Measurements from ENCODE around the gene DRAM1.
"Not testable (repeated sequence)": the region's sequence is repeated elsewhere in the genome, so short reads cannot be mapped to it uniquely, and the experiment has no call there.

The DRAM1 gene

DNA sequence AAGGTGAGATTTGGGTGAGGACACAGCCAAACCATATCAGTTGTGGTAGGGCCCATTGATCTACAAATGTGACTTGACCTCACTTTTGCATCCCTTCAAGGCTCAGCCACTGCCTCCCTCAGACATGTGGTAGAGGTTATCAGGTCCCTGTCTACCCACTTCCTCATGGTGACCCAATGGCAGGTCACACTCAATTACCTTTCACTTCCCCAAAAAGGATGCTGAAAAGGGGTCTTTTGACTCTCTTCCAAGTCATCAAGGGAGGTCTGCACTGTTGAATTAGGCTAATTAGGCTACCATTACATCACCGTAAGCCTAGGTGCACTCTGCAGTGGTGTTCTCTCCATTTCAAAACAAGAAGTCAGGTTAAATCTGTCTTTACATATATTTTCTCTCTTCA lies 22.6 kb upstream of the DRAM1 start:
- Mint-ChIP-seq H3K4me1 (peaks cover 30% of the 10 kb centered on the region), H3K27ac (peak overlapping the region; percentile 70), H3K4me3 (peak overlapping the region; percentile 10), H3K9me3 (no peaks in the 10 kb centered on the region), H3K36me3 (no peaks in the 10 kb centered on the region), H3K27me3 (no peaks in the 10 kb centered on the region)
- peak; percentile 91 for ATAC-seq

DNA sequence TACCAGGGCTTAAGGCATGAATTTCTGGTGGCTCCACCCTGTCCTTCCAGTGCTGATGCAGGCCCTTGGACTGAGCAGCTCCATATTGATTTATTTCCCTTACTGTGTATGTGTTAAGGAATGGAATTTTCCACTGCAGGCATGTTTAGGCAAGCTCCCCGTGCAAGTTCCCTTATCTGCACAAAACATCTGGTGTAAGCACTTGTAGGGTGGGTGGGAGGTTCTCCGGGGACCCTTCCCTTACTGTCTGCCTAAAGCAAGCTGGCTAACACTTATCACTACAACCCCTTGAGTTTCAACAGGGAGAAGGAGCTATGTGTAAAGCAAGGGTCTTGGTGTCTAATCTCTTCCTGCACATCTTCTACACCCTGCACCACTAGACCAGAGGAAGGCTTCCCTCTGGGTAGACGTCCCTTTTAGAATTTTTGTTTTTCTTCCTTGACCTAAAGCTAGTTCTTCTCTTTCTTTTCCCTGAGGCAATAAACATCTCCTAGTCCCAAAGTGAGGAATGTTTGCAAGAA lies 22.0 kb upstream of the DRAM1 start:
- no peak overlapping the region for H3K4me3 Mint-ChIP-seq
- H3K36me3 Mint-ChIP-seq = no peaks in the 10 kb centered on the region
- H3K27ac Mint-ChIP-seq = peak overlapping the region; percentile 70
- peaks cover 30% of the 10 kb centered on the region for H3K4me1 Mint-ChIP-seq
- no peaks in the 10 kb centered on the region for H3K9me3 Mint-ChIP-seq
- no peak for ATAC-seq
- H3K27me3 Mint-ChIP-seq = no peaks in the 10 kb centered on the region

DNA sequence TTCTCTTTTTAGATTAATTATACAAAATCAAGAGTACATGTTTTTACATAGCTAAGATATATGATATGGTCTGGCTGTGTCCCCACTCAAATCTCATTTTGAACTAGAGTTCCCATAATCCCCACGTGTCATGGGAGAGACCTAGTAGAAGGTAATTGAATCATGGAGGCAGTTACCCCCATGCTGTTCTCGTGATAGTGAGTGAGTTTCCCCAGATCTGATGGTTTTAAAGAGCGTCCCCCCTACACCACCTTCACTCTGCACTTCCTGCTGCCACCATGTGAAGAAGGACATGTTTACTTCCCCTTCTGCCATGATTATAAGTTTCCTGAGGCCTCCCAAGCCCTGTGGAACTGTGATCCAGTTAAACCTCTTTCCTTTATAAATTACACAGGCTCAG lies 21.4 kb upstream of the DRAM1 start:
- H3K27me3 Mint-ChIP-seq = no peaks in the 10 kb centered on the region
- no peak overlapping the region for H3K4me3 Mint-ChIP-seq
- H3K4me1 Mint-ChIP-seq = peaks cover 35% of the 10 kb centered on the region
- no peaks in the 10 kb centered on the region for H3K9me3 Mint-ChIP-seq
- peak overlapping the region; percentile 70 for H3K27ac Mint-ChIP-seq
- no peaks in the 10 kb centered on the region for H3K36me3 Mint-ChIP-seq
- ATAC-seq = no peak

DNA sequence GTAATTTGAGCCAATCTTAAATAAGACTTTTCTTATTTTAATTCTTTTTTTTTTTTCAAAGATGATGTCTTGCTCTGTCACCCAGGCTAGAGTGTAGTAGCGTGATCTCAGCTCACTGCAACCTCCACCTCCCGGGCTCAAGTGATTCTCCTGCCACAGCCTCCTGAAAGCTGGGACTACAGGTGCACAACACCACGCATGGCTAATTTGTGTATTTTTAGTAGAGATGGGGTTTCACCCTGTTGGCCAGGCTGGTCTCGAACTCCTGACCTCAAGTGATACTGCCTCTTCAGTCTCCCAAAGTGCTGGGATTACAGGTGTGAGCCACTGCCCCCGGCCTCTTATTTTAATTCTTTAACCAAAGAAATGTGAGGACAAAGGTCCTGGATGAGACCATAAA lies 20.8 kb upstream of the DRAM1 start:
- not testable (repeated sequence) for H3K36me3 Mint-ChIP-seq, H3K27me3 Mint-ChIP-seq, H3K4me3 Mint-ChIP-seq, ATAC-seq, H3K27ac Mint-ChIP-seq, H3K9me3 Mint-ChIP-seq
- H3K4me1 Mint-ChIP-seq = peaks cover 35% of the 10 kb centered on the region

DNA sequence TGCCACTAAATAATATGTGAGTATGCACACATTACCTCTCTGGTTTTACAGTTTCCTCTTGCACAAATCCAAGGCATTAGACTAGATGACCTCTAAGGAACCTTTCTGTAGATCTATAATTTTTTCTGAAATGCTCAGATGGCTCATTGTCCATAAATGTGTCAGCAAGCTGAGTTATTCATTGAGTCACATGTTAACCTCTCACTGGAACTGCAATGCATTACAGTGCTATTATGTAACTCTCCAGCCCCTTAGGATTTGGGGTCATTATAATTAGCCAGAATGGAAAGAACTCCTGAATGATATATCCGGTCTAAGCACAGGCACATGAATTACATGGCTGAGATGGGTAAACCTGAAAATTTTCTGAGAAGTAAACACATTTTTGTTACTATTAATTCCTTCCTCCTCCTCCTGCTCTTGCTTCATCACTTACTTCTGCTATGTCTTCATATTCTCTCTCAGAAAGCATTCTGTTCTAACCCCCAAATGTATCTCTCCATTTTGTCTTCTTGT lies 20.3 kb upstream of the DRAM1 start:
- Mint-ChIP-seq H3K9me3 (no peaks in the 10 kb centered on the region), H3K4me1 (peaks cover 35% of the 10 kb centered on the region), H3K27ac (no peak overlapping the region), H3K27me3 (no peaks in the 10 kb centered on the region), H3K36me3 (no peaks in the 10 kb centered on the region), H3K4me3 (no peak overlapping the region)
- ATAC-seq = no peak

DNA sequence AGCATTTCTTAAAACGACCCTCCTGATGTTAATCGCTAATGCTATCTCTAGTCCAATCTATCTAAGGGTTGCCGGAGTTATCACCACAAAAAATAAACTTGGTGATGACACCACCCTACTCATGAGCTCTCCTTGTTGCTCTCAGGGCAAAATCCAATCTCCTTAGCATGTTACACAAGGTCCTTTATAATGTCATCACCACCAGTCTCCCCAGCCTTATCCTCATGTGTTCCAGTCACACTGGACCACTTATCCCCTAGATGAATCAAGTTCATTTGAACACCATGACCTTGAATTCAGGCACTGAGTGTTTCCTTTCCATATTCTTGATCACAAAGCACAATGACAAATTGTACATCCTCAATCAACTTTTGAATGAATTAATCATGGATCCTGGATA lies 19.0 kb upstream of the DRAM1 start:
- Mint-ChIP-seq H3K9me3 (no peaks in the 10 kb centered on the region), H3K27ac (no peak overlapping the region), H3K4me1 (peaks cover 35% of the 10 kb centered on the region)

DNA sequence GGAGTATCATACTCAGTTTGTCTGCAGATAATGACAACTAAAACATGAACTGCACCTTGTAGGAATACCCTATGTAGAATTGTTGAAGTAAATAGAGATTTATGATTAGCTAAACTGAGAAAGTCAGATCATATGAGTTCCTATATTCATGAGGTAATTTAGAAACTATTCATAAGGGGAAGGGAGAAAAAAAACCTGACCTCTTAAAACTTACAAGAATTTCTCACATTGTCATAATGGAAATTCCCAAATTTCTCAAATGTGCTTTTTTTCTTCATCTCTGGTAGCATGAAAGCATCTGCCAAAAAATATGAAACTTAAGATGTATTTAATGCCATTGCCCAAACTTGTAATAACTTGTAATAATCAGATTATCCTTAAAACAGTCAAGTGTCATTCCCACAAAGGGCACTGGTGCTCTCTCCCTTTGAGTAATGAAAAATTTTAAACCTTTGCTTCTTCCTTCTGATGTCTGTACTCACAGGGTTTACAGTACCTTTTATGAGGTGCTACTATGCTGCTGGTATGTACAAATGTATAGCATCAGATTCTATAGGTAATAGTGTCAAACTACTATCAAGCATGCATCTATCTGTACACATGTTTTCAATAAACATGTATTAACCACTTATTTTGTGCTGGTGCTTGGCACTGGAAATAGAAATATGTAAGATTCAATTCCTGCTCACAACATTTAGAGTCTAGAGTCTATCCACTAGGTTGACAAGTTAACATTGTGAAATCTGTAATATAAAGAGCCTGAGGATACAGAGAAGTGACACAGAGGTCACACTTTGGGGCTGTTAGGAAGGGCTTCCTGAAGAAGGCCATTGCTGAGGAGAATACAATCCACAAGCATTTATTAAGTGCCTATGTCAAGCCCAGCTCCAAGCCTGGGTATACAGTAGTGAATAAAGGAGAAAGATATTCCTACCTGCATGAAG lies 17.4 kb upstream of the DRAM1 start:
- peak; percentile 69 for ATAC-seq
- no peaks in the 10 kb centered on the region for H3K36me3 Mint-ChIP-seq
- H3K4me1 Mint-ChIP-seq = peaks cover 26% of the 10 kb centered on the region
- H3K4me3 Mint-ChIP-seq = no peak overlapping the region
- no peak overlapping the region for H3K27ac Mint-ChIP-seq
- H3K27me3 Mint-ChIP-seq = no peaks in the 10 kb centered on the region
- H3K9me3 Mint-ChIP-seq = peaks cover 1% of the 10 kb centered on the region

More for the DNA sequence above, 19.0 kb upstream of the DRAM1 start:
- H3K27me3 Mint-ChIP-seq = no peaks in the 10 kb centered on the region
- H3K36me3 Mint-ChIP-seq = no peaks in the 10 kb centered on the region
- no peak for ATAC-seq
- H3K4me3 Mint-ChIP-seq = no peak overlapping the region

DNA sequence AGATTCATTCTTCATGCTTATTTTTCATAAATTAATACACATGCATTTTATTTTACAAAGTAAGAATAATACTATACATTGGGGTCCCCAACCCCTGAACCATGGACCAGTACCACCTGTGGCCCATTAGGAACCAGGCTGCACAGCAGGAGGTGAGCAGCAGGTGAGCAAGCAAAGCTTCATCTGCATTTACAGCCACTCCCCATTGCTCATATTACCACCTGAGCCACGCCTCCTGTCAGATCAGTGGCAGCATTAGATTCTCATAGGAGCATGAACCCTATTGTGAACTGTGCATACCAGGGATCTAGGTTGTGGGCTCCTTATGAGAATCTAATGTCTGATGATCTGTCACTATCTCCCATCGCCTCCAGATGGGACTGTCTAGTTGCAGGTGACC lies 15.7 kb upstream of the DRAM1 start:
- H3K9me3 Mint-ChIP-seq, H3K36me3 Mint-ChIP-seq, H3K4me3 Mint-ChIP-seq, H3K27me3 Mint-ChIP-seq, H3K27ac Mint-ChIP-seq, ATAC-seq: not testable (repeated sequence)
- peaks cover 12% of the 10 kb centered on the region for H3K4me1 Mint-ChIP-seq

DNA sequence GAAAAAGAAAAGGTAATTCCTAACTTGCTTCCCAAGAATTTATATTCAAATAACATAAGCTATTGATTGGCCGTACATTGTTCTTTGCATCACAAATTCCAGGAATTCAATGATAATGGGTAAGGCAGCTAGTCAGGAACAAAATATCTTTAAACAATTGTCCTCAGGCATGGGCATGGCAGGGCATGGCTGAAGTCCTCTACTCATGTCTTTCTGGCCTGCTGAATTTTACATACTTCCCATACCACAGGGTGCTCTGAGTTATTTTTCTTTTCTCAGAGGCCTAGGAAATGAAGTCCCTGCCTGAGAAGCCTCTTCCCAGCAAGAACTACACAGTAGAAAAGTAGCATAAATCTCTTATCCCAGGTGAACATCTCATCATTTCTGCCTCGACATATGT lies 15.1 kb upstream of the DRAM1 start:
- H3K4me3 Mint-ChIP-seq = no peak overlapping the region
- H3K27ac Mint-ChIP-seq = no peak overlapping the region
- no peak for ATAC-seq
- no peaks in the 10 kb centered on the region for H3K27me3 Mint-ChIP-seq
- H3K9me3 Mint-ChIP-seq = peaks cover 4% of the 10 kb centered on the region
- no peaks in the 10 kb centered on the region for H3K36me3 Mint-ChIP-seq
- H3K4me1 Mint-ChIP-seq = peaks cover 12% of the 10 kb centered on the region

DNA sequence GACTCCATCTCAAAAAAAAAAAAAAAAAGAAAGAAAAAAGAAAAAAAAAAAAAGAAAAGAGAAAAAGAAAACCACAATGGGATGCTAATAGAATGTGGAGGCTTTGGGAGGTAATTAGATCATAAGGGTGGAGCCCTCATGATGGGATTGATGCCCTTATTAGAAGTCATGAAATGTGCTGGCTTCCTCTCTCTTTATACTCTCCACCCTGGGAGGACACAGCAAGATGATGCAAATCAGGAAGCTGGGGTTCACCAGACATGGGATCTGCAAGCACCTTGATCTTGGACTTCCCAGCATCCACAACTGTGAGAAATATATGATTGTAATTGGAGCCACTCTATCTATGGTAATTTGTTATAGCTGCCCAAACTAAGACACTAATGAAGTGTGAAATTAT lies 13.4 kb upstream of the DRAM1 start:
- Mint-ChIP-seq H3K4me3 (no peak overlapping the region), H3K4me1 (peaks cover 12% of the 10 kb centered on the region), H3K9me3 (peaks cover 4% of the 10 kb centered on the region), H3K27ac (no peak overlapping the region), H3K27me3 (no peaks in the 10 kb centered on the region), H3K36me3 (no peaks in the 10 kb centered on the region)
- ATAC-seq = no peak

DNA sequence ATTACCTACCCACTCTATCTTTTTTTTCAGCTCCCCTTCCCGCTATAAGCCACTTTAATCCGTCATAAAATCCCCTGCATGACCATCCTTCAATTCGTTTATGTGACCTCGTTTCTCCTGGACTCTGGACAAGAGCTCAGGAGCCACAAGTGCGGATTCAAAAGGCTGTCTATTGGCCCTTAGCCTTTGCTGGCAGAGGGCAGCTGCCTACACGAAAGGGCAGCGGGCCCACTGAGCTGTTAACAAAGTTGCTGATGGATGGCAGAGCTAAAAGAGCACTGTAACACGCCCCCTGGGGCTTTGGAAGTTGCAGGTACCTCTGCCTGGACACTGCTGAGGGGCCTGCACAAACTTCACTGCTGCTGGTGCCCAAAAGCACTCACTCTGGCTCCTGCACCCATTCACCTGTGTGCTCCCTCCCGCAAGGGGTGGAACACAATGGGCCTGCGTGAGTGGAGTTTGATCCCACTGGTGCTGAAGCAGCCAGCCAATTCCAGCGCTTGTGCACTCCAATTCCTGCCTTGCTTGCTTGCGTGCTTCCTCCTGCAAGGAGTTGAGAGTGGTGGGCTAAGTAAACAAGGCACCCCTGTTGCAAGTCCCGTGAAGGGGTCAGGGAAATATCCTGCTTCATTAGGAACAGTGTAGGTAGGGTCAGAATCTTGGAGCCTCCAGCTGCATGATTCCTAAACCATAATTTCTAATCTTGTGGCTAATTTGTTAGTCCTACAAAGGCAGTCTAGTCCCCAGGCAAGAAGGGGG lies 10.6 kb upstream of the DRAM1 start:
- ATAC-seq = no peak
- H3K27me3 Mint-ChIP-seq = no peaks in the 10 kb centered on the region
- no peak overlapping the region for H3K4me3 Mint-ChIP-seq
- H3K27ac Mint-ChIP-seq = no peak overlapping the region
- H3K9me3 Mint-ChIP-seq = peaks cover 4% of the 10 kb centered on the region
- H3K36me3 Mint-ChIP-seq = no peaks in the 10 kb centered on the region
- no peaks in the 10 kb centered on the region for H3K4me1 Mint-ChIP-seq

DNA sequence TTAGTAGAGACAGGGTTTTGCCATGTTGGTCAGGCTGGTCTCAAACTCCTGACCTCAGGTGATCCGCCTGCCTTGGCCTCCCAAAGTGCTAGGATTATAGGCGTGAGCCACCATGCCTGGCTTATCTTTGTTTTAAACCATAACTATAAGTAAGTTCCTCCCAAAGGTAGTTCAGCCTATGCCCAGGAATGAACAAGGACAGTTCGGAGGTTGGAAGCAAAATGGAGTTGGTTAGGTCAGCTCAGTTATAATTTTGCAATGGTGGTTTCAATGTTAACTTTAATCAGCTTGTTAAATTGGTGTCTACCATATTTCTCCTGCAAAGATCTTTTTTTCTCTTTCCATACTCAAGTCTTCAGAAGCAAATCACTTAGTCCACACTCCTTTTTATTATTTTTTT lies 9.8 kb upstream of the DRAM1 start:
- ATAC-seq, H3K9me3 Mint-ChIP-seq, H3K27ac Mint-ChIP-seq, H3K27me3 Mint-ChIP-seq, H3K36me3 Mint-ChIP-seq, H3K4me1 Mint-ChIP-seq, H3K4me3 Mint-ChIP-seq: not testable (repeated sequence)

DNA sequence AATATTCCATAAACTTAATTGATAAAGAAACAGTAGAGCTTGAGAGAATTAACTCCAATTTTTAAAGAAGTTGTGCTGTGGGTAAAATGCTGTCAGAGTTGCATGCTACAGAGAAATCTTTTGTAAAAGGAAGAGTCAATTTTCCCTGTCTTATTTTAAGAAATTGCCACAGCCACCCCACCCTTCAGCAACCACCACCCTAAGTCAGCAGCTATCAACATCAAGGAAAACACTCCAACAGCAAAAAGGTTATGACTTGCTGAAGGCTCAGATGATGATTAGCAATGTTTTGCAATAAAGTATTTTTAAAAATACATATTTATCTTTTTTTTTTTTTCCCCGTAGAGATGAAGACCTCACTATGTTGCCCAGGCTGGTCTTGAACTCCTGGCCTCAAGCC lies 6.5 kb upstream of the DRAM1 start:
- Mint-ChIP-seq H3K9me3 (no peaks in the 10 kb centered on the region), H3K36me3 (no peaks in the 10 kb centered on the region), H3K27ac (no peak overlapping the region), H3K27me3 (no peaks in the 10 kb centered on the region), H3K4me1 (no peaks in the 10 kb centered on the region), H3K4me3 (no peak overlapping the region)
- no peak for ATAC-seq

DNA sequence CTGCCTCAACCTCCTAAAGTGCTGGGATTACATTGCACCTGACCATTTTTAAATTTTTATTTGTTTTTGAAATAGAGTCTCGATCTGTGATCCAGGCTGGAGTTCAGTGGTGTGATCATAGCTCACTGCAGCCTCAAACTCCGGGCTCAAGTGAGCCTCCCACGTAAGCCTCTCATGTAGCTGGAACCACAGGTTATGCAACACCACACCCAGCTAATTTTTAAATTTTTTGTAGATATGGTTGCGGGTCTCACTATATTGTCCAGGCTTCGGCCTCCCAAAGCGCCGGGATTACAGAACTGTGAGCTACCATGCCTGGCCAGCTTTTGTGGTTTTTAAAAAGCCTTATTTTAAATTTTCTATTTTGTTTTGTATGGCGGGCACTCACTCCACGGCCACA lies 2.2 kb upstream of the DRAM1 start:
- Mint-ChIP-seq H3K4me3 (no peak overlapping the region), H3K36me3 (no peaks in the 10 kb centered on the region), H3K27ac (peak overlapping the region; percentile 88)

DNA sequence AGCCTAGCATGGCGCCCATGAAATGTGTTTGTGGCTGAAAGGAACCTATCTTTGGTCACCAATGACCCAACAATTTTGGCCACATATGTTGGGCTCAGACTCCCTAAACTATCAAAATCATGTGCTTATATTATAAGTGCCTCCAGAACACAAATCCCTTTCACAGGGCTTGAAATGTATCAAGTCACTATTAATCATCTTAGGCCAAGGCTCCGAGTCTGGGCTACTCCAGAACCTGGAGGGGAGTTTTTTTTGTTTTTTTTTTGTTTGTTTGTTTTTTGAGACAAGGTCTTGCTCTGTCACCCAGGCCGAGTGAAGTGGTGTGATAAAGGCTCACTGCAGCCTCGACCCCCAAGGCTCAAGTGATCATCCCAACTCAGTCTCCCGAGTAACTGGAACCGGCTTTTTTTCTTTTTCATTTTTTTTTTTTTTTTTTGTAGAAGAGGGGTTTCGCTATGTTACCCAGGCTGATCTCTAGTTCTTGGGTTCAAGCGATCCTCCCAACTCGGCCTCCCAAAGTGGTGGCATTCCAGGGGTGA lies 989 bp upstream of the DRAM1 start:
- Mint-ChIP-seq H3K27ac (peak overlapping the region; percentile 88), H3K36me3 (peaks cover 2% of the 10 kb centered on the region), H3K9me3 (no peaks in the 10 kb centered on the region), H3K4me1 (peaks cover 15% of the 10 kb centered on the region), H3K27me3 (no peaks in the 10 kb centered on the region), H3K4me3 (peak overlapping the region; percentile 86)
- ATAC-seq = no peak

More for the DNA sequence above, 2.2 kb upstream of the DRAM1 start:
- no peaks in the 10 kb centered on the region for H3K27me3 Mint-ChIP-seq
- ATAC-seq = no peak
- H3K9me3 Mint-ChIP-seq = no peaks in the 10 kb centered on the region
- H3K4me1 Mint-ChIP-seq = peaks cover 13% of the 10 kb centered on the region
